VCaP (cell line): Measurements from ENCODE around the gene PSMD3.

Experiments
- H3K27ac ChIP-seq: fragments of 450-650 bp; 2 replicates; pipeline ENCODE4 v1.5.1; 2017
- TF ChIP-seq, protein P1 (sequence below): fragments of 450-650 bp; conservative IDR thresholded peaks from 2 replicates; pipeline ENCODE4 v1.5.1; 2017; ENCODE audit warnings: mild to moderate bottlenecking, moderate library complexity

Gene PSMD3

DNA sequence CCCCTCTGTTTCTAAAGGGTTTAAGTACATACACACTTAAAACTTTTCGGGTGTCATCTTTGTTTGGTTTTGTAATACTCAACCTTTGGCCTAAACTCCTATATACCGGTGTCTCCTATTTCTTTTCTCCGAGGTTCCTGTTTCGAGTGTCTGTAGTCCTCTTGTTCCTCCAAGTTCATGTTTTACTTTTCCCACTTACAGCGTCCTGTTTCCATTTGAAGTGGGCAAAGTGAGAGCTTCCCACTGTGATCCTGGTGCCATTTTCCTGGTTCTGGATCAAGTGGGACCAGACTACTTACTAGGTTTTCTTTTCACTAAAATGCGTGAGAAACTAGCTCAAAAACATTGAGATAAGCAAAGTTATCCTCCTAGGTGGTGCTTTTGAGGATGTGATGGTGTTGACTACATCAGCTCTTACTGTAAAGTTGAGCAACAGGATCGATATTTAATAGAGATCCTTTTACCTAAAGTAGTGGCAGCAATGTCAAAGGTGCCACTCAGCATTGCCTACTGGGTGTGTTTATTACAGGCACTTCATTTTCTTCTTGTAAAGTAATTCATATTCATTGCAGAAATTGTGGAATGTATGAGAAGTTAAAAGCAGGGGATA lies 1.3 kb downstream of the PSMD3 start:
- TF ChIP-seq, protein P1, sequence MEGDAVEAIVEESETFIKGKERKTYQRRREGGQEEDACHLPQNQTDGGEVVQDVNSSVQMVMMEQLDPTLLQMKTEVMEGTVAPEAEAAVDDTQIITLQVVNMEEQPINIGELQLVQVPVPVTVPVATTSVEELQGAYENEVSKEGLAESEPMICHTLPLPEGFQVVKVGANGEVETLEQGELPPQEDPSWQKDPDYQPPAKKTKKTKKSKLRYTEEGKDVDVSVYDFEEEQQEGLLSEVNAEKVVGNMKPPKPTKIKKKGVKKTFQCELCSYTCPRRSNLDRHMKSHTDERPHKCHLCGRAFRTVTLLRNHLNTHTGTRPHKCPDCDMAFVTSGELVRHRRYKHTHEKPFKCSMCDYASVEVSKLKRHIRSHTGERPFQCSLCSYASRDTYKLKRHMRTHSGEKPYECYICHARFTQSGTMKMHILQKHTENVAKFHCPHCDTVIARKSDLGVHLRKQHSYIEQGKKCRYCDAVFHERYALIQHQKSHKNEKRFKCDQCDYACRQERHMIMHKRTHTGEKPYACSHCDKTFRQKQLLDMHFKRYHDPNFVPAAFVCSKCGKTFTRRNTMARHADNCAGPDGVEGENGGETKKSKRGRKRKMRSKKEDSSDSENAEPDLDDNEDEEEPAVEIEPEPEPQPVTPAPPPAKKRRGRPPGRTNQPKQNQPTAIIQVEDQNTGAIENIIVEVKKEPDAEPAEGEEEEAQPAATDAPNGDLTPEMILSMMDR: no peak
- H3K27ac ChIP-seq: peak overlapping the region; percentile 97

DNA sequence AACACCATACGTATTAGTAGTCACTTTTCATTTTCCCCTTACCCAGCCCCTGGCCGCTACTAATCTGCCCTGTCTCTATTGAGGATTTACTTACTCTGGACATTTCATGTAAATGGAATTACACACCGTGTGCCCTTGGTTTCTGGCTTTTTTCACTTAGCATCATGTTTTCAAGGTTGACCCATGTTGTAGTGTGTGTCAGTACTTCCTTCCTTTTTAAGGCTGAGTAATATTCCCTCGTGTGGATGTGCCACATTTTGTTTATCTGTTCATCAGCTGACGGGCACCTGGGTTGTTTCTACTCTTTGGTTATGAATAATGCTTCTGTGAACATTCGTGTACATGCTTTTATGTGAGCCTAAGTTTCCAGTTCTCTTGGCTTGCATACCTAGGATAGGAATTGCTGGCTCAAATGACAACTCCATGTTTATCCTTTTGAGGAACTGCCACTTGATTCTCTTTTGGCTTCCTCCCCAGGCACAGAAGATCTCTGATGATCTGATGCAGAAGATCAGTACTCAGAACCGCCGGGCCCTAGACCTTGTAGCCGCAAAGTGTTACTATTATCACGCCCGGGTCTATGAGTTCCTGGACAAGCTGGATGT lies 7.7 kb downstream of the PSMD3 start:
- TF ChIP-seq, protein P1: no peak
- H3K27ac ChIP-seq: no peak overlapping the region

DNA sequence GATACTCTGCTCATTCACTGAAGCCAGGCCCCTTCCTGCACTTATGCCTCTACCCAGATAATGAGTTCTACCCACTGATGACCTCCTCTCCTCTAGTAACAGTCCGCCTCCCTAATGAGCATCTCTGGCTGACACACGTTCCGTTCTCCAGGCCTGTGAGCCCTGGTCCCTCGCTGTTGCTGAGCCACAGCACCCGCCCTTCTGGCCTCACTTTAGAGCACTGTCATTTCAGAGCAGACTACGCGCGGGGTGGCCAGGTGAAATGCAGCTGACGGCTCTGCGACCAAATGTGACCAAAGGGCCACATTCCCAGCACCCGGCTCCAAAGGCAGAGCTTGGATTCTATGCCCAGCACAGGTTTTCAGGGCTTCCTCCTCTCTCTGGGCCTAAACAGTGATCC lies 13.8 kb downstream of the PSMD3 start:
- TF ChIP-seq, protein P1: no peak
- no peak overlapping the region for H3K27ac ChIP-seq

DNA sequence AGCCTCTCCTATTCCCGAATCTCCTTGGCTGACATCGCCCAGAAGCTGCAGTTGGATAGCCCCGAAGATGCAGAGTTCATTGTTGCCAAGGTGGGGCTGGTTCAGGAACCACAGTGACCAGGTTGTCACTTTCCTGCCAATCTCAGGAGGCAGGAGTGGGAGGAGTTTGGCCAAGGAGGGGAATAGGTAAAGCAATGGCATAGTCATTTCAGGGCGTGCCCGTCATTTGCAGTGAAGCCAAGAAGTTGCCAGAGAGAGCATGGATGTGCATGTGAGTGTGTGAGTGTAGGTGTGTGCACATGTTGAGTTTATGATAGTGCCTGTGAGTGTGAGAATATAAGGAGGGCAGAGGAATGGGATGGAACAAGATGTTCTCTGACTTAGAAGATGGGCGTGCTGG lies 14.8 kb downstream of the PSMD3 start:
- H3K27ac ChIP-seq: no peak overlapping the region
- TF ChIP-seq, protein P1: no peak

DNA sequence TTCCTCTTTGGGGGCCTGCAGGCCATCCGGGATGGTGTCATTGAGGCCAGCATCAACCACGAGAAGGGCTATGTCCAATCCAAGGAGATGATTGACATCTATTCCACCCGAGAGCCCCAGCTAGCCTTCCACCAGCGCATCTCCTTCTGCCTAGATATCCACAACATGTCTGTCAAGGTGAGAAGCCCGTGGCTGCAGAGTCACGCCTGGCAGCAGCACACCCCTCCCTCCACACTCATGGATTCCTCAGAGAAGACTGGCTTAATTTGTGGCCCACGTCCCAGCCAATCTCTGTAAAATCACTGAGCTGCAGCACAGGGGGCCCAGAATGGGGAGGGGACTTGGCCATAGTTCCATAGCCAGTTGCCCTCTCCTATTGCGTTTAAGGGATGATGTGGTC lies 15.6 kb downstream of the PSMD3 start:
- TF ChIP-seq, protein P1: no peak
- no peak overlapping the region for H3K27ac ChIP-seq

DNA sequence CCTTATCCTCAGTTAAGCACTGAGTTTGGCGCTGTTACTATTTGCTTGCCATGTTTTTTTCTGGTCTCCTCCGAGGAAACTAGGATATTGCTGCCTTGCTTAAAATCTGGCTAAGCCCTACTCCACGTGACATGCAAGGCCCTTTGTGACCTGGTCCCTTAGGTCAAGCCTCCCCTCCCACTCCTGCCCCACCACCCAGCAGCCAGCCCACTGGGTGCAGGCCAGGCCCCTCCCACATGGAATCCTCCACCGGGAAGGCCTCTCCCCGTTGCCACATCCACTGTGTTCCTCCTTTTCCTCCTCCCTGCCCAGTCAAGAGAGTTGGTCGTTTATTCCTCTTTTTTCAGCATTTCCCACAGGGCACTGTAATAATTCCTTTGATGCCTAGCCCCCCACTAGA lies 16.2 kb downstream of the PSMD3 start:
- TF ChIP-seq, protein P1: no peak
- no peak overlapping the region for H3K27ac ChIP-seq

DNA sequence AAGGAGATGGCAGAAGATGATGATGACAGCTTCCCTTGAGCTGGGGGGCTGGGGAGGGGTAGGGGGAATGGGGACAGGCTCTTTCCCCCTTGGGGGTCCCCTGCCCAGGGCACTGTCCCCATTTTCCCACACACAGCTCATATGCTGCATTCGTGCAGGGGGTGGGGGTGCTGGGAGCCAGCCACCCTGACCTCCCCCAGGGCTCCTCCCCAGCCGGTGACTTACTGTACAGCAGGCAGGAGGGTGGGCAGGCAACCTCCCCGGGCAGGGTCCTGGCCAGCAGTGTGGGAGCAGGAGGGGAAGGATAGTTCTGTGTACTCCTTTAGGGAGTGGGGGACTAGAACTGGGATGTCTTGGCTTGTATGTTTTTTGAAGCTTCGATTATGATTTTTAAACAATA lies 16.9 kb downstream of the PSMD3 start:
- TF ChIP-seq, protein P1: no peak
- no peak overlapping the region for H3K27ac ChIP-seq
